GM12873 (cell line): ENCODE measurements around the gene KRT3.

Experiments used
- TF ChIP-seq, protein P1 (sequence below): IDR thresholded peaks from 2 replicates; pipeline ENCODE4 v1.5.1; 2012; ENCODE audit warnings: low read depth, mild to moderate bottlenecking, moderate library complexity, low read length, control low read depth; ENCODE audit not compliant: insufficient read depth; ENCODE audit errors: missing control alignments

The KRT3 gene

DNA sequence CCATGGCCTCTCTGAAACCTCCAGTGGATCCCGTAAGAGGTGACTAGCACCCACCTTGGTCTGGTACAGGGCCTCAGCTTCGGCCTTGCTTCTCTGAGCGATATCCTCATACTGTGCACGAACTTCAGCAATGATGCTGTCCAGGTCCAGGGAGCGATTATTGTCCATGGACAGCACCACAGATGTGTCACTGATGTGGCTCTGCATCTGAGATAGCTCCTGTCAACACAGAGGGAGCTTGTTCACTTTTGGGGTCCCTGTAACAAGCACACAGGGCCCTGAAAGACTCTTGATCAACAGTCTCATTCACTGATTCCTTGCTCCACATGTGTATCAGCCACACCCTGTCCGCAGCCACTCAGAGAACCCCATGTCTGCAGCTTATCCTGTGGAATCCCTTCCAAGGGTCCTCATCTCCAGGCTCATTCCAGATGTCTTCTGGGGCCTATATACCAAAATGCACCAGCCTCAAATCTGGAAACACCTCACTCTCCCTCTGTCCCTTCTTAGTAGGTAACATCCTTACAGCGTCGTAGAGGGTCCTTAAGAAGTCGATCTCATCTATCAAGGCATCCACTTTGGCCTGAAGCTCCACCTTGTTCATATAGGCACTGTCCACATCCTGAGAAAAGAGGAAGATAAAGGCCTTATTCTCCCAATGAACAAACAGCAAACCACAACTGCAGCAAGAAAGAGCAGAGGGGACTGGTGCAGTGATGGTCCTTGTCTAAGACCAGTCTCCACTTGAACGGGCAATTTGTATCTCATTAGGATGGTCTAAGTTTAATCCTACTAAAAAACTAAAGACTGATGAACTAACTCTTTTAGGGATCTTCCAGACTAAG, 3.5 kb downstream of the KRT3 start:
- TF ChIP-seq, protein P1, sequence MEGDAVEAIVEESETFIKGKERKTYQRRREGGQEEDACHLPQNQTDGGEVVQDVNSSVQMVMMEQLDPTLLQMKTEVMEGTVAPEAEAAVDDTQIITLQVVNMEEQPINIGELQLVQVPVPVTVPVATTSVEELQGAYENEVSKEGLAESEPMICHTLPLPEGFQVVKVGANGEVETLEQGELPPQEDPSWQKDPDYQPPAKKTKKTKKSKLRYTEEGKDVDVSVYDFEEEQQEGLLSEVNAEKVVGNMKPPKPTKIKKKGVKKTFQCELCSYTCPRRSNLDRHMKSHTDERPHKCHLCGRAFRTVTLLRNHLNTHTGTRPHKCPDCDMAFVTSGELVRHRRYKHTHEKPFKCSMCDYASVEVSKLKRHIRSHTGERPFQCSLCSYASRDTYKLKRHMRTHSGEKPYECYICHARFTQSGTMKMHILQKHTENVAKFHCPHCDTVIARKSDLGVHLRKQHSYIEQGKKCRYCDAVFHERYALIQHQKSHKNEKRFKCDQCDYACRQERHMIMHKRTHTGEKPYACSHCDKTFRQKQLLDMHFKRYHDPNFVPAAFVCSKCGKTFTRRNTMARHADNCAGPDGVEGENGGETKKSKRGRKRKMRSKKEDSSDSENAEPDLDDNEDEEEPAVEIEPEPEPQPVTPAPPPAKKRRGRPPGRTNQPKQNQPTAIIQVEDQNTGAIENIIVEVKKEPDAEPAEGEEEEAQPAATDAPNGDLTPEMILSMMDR = no peak

DNA sequence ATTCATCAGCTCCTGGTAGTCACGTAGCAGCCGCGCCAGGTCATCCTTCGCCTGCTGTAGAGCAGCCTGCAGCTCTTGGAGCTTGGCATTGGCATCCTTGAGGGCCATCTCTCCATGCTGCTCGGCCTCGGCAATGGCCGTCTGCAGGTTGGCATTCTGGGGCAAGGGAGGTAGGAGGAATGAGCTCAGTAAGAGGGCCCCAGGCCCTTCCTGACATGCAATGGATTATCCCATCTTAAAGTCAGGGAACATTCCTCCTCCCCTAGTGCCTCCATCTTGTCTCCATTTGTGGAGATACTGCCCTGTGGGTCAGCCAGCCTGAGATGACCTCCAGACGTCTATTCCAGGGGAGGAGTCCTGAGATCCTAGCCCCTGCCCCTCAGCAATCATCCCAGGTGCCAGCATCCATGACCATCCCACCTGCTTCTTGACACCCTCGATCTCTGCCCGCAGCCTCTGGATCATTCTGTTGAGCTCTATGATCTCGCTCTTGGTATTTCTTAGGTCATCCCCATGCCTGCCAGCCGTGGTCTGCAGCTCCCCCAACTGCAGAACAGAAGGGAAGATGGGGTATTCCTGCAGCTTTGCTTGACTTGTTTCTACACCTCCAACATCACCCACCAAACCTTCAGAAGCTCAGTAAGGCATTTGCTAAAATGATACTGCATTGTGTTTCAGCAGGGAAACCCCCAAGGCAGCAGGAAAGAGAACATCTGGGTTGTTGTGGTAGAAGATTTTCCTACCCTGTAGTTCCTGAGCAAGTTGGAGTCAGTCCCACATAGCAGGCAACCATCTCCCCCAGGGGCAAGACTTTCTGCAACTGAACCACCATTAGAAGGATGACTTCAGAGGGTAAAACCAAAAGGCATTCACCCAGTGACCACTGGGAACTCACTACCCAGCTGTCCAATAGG, 4.4 kb downstream of the KRT3 start:
- TF ChIP-seq, protein P1 = no peak

DNA sequence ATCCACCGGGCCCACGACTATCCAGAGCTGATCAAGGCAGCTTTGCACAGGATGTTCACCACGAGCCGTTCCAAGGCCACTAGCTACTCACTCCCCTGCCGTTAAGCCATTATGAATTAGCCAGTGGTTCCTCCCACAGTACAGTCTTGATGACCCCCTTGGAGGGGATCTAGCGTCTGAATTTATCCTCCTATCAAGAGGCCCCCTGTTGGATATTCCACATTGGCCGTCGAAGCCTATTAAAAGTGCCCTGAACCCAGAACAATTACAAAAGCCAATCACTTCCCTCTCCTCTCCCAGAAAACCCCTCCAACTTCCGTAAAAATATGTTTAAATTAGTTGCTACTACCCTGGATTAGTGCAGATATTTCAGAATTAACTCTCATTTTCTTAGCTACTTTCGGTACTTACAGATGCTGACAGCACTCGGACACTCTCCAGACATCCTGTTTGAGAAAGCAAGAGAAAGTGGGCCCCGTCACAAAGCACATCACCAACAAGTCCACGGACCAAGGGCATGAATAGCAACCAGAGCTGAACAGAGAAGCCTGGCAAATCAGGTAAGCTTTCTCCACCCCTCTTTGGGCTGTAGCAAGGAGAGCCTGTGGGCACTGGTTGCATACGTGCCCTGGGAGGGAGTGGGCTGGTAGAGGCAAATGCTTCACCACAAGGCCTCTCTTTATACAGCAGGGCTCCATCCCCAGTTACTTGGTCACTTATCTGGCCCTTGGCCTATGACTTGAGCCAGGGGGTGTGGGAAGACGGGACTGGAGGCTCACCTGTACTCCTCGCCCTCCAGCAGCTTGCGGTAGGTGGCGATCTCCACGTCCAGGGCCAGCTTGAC, 5.3 kb downstream of the KRT3 start:
- TF ChIP-seq, protein P1 = no peak

DNA sequence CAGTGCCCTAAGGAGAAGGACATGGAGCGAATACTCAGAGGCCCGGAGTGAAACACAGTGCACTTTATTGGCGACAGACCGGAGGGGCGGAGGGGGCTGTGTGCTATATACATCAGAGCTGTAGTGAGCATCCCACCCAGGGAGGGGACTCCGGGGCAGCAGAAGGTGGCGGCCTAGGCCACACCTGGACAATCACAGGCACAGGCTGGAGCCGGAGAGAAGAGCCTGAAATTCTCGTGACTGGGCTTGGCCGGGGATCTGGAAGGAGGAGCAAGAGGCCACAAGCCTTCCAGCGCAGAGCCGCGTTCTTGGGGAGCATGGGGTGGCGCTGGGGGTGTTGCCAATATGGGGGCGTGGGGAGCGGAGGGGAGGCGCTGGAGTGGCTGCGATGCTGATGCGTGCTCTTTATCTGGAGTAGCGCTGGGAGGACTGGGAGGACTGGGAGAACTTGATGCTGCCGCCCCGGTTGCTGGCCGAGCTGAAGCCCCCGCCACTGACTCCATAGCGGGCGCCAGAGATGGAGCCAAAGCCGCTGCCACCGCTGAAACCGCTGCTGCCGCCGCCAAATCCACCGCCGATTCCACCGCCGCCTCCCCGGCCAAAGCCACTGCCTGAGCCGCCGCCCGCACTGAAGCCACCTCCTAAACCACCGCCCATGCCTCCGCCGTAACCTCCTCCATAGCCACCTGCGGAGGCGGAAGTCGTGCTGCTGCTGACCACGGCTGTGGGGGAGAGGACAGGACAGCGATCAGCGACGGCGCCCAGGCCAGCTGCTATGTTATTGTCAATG, 6.1 kb downstream of the KRT3 start:
- TF ChIP-seq, protein P1 = no peak

DNA sequence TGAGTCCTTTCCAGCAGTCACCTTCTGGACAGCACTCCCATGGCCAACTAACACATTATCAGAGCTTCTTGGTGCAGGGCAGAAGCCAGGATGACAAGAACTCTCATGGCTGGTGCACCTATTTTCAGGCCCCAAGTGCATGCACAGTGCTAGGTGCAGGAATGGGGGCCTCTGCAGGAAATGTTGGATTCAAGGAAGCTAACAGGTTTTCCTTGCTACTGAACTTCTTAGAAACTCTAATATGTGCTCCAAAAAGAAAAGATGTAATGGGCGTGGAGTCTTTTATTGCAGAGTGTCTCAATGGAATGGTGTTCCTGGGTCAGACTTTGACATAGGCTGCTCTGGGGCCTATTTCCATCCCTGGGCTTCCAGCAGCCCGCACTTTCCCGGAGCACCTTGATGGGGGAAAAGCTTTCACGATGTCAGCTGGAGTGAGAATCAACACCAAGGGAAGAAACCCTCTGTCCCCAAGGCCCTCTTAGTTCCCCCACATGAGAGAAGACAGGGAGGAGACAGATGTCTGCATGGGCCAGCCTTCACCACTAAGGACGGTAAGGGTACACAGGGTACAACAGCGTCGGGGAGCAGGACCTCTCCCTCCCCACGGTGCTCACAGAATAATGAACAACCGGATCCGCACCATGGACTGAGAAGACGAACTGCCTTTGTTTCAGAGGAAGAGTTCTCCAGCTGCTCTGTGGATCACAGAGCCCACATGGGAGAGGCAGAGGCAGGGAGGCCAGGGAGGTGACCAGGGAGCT, 6.9 kb downstream of the KRT3 start:
- TF ChIP-seq, protein P1 = no peak

DNA sequence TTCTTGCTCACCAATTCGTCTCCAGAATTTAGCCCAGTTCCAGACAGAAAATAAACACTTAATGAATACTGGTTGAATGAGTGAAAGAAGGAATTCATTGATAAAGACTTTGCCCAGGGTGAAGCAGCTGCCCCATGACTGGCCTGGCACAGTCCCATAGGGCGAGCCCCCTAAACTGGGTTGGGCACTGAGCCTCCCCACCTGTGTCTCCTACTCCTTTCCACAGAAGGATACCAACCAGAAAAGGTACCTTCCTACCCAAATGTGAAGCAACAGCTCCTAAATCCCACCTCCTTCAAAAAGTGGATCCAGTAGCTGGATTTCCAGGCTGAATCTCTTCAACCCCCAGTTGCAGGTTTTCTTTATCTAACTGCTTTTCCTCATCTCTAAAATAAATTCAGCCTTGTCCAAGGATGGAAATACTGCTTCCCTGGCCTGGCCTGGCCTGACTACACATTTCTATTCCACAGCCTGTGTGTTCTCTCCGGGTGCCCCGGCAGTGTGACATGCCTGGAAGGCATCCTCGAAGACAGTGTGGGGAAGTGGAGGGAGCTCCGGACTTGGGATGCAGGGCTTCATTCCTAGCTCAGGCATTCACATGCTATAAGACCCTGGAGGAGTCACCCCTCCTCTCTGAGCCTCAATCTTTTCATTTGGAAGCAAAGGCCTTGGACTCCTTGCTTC, 7.6 kb downstream of the KRT3 start:
- TF ChIP-seq, protein P1 = no peak
